K562 (cell line): Measurements from ENCODE around the gene GLCCI1. TPM values are rescaled to one million over a fixed set of nuclear protein-coding genes. Genes with fewer than 3 reads are reported as not detected.

ENCODE experiments used
- BCL6 ChIP-seq: fragments of 250-450 bp; sonication (Bioruptor Pico); IDR thresholded peaks from 2 replicates; pipeline ENCODE4 v1.4.0; 2020
- BRD9 ChIP-seq: fragments of 450-650 bp; IDR thresholded peaks from 2 replicates; pipeline ENCODE4 v1.6.1; 2018; ENCODE audit warnings: low read depth; ENCODE audit not compliant: partially characterized antibody
- CBX2 ChIP-seq: fragments of 200-600 bp; sonication (generic); IDR thresholded peaks from one replicate; pipeline ENCODE4 v1.6.1; 2012; ENCODE audit warnings: mild to moderate bottlenecking, low read length, inconsistent platforms; ENCODE audit not compliant: insufficient read depth, poor library complexity, severe bottlenecking
- E2F8 ChIP-seq: fragments of 450-650 bp; IDR thresholded peaks from 2 replicates; pipeline ENCODE4 v1.7.1; 2018; ENCODE audit warnings: mild to moderate bottlenecking, low read depth; ENCODE audit not compliant: partially characterized antibody
- ELK3 ChIP-seq: fragments of 450-650 bp; formaldehyde crosslinking; IDR thresholded peaks from 2 replicates; pipeline ENCODE4 v1.4.0; 2020; ENCODE audit warnings: mild to moderate bottlenecking
- ERF ChIP-seq: fragments of 450-650 bp; formaldehyde crosslinking; IDR thresholded peaks from 2 replicates; pipeline ENCODE4 v1.4.0; 2020; ENCODE audit warnings: mild to moderate bottlenecking, mixed read lengths
- JUNB ChIP-seq: fragments of 450-650 bp; formaldehyde crosslinking; conservative IDR thresholded peaks from 2 replicates; pipeline ENCODE4 v1.4.0; 2020; ENCODE audit warnings: mild to moderate bottlenecking
- KDM2B ChIP-seq: fragments of 250-450 bp; sonication (Bioruptor Pico); IDR thresholded peaks from 2 replicates; pipeline ENCODE4 v1.8.0; 2021; ENCODE audit warnings: mild to moderate bottlenecking, moderate library complexity
- LCOR ChIP-seq: sonication (generic); formaldehyde crosslinking; IDR thresholded peaks from 2 replicates; pipeline ENCODE4 v1.8.0; 2022; ENCODE audit warnings: mild to moderate bottlenecking, missing genetic modification reagents
- MYNN ChIP-seq, 2 experiments: sonication (generic); formaldehyde crosslinking in 1 of 2; IDR thresholded peaks; 2 replicates each; pipeline versions ENCODE4 v1.5.0 to v1.6.1; 2016 to 2020; ENCODE audit warnings: antibody characterized with exemption in 1 of 2, missing genetic modification reagents in 1 of 2
- NFIX ChIP-seq: fragments of 250-450 bp; sonication (Bioruptor Pico); IDR thresholded peaks from 2 replicates; pipeline ENCODE4 v1.4.0; 2020; ENCODE audit warnings: low read depth, mild to moderate bottlenecking, moderate library complexity
- PBX2 ChIP-seq, 2 experiments: IDR thresholded peaks in 1 of 2; conservative IDR thresholded peaks in 1 of 2; 2 replicates each; pipeline ENCODE4 v1.6.1; 2016; ENCODE audit warnings: low read depth in 2 of 2, mild to moderate bottlenecking in 1 of 2, missing compliant biosample characterization in 1 of 2, missing genetic modification characterization in 1 of 2, moderate library complexity in 1 of 2
- SPI1 ChIP-seq: IDR thresholded peaks from 2 replicates; pipeline ENCODE4 v1.6.1; 2011; ENCODE audit warnings: low read depth, low read length, control low read depth, borderline replicate concordance
- ZNF518B ChIP-seq: fragments of 250-450 bp; sonication (Bioruptor Pico); IDR thresholded peaks from 2 replicates; pipeline ENCODE4 v1.5.0; 2021; ENCODE audit warnings: mild to moderate bottlenecking, moderate library complexity
- ZNF75A ChIP-seq: fragments of 450-650 bp; formaldehyde crosslinking; IDR thresholded peaks from 2 replicates; pipeline ENCODE4 v1.4.0; 2020; ENCODE audit warnings: mild to moderate bottlenecking
- ZZZ3 ChIP-seq: fragments of 450-650 bp; IDR thresholded peaks from 2 replicates; pipeline ENCODE4 v1.6.1; 2016; ENCODE audit warnings: antibody characterized with exemption, mild to moderate bottlenecking, moderate library complexity
- polyA plus RNA-seq, 8 experiments: library from polyadenylated mRNA; depleted of rRNA in 4 of 8; stranded (reverse) in 5 of 8; unstranded in 3 of 8; fragments of >200 nt; fragmentation: Nextera tagmentation in 2 of 8; fragmentation: Illumina TruSeq in 1 of 8; extraction: Ambion mirVana in 2 of 8; extraction: Trizol in 1 of 8; gene quantifications; 2 replicates each; pipeline versions ENCODE4 v1.2.1 to v1.2.3, GENCODE V29; 2011 to 2014; ENCODE audit warnings: inconsistent platforms in 1 of 8, missing spikeins in 1 of 8
- total RNA-seq, 7 experiments: library from RNA; depleted of rRNA in 6 of 7; stranded (reverse); fragments of >200 nt in 6 of 7; fragmentation: Illumina TruSeq in 2 of 7; extraction: Trizol in 2 of 7; gene quantifications; 2 replicates each; pipeline versions ENCODE4 v1.2.1 to v1.2.3, GENCODE V29; 2011 to 2021; ENCODE audit warnings: low replicate concordance in 1 of 7

The GLCCI1 gene
- total and polyA plus RNA-seq, 9 of the 15 experiments (the other 6 are each of a cell fraction or from before 2014, with no cell fraction given): 2.7 to 11.9 (median 7.2) TPM

GRCh38 chr7:8131694-8132605 is 163.4 kb downstream of the GLCCI1 start (continued):
- TF ChIP-seq ZZZ3 (no peak), BRD9 (no peak), LCOR (CRISPR knock-in tag) (no peak), JUNB (CRISPR knock-in tag) (no peak), NFIX (CRISPR knock-in tag) (no peak), CBX2 (no peak), E2F8 (no peak), SPI1 (no peak), MYNN (IDR thresholded peaks at IDR 0.05) (0 out of 2 replicates have a peak, but pooled peaks have one; percentile 32), MYNN (CRISPR knock-in tag; IDR thresholded peaks at IDR 0.05) (no peak), ZNF75A (no peak), ELK3 (CRISPR knock-in tag) (no peak), KDM2B (CRISPR knock-in tag) (no peak), PBX2 (CRISPR knock-in tag; IDR thresholded peaks at IDR 0.05; ENCODE audit: low read depth) (no peak), PBX2 (tag; conservative IDR thresholded peaks at IDR 0.05; ENCODE audit: low read depth) (no peak), ZNF518B (no peak), ERF (CRISPR knock-in tag) (no peak), BCL6 (no peak)
